SJCRH30 (cell line): ENCODE results near the gene FSTL5. TPM values are rescaled to one million over a fixed set of nuclear protein-coding genes. Genes with fewer than 3 reads are reported as not detected.

ENCODE experiments used
- DNase-seq, 2 experiments: peaks; one replicate each; pipeline ENCODE4 v3.0.0-alpha.2; 2015 to 2020
- H3K27ac ChIP-seq: fragments of 250-450 bp; sonication (Bioruptor Pico); 2 replicates; pipeline ENCODE4 v1.5.1; 2020; ENCODE audit warnings: mild to moderate bottlenecking, moderate library complexity
- H3K27me3 ChIP-seq: fragments of 250-450 bp; sonication (Bioruptor Pico); 2 replicates; pipeline ENCODE4 v1.5.1; 2020; ENCODE audit warnings: mild to moderate bottlenecking, moderate library complexity
- H3K36me3 ChIP-seq: fragments of 250-450 bp; sonication (Bioruptor Pico); 2 replicates; pipeline ENCODE4 v1.5.1; 2020; ENCODE audit warnings: mild to moderate bottlenecking, moderate library complexity
- H3K4me1 ChIP-seq: fragments of 250-450 bp; sonication (Bioruptor Pico); 2 replicates; pipeline ENCODE4 v1.5.1; 2020; ENCODE audit warnings: mild to moderate bottlenecking, moderate library complexity
- H3K4me3 ChIP-seq: fragments of 250-450 bp; sonication (Bioruptor Pico); 2 replicates; pipeline ENCODE4 v1.5.1; 2020; ENCODE audit warnings: mild to moderate bottlenecking, moderate library complexity
- H3K9me3 ChIP-seq: fragments of 250-450 bp; sonication (Bioruptor Pico); replicated peaks from 2 replicates; pipeline ENCODE4 v1.5.1; 2020; ENCODE audit warnings: mild to moderate bottlenecking, moderate library complexity
- total RNA-seq: library from RNA; depleted of rRNA; stranded (reverse); fragments of >200 nt; shearing (Covaris generic); gene quantifications from 2 replicates; pipeline ENCODE4 v1.2.3, GENCODE V29; 2014

The FSTL5 gene
- total RNA-seq, 1 experiment from 2014 or later, result 0.02 TPM

DNA sequence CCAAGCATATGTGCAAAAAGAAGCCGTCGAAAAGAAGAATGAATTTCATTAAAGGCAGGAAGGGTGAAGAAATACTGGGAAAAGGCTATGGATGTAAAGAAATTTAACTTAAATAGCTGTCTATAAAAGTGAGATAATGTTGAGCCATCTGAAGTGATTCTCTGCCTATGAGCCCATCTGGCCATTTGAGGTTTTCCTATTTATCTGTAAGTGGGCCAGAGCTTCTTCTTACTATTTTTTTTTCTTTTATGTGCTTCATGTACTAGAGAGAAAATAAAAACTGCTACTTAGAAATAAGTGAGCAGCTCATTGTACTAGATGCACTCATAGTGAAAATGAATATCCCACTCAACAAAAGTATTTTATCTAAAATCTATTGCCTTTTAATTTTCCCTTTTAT lies 725.7 kb downstream of the FSTL5 start:
- no peaks in the 10 kb centered on the region for H3K4me1 ChIP-seq
- no peak overlapping the region for H3K27ac ChIP-seq
- H3K27me3 ChIP-seq, result no peaks in the 10 kb centered on the region
- no peaks in the 10 kb centered on the region for H3K36me3 ChIP-seq
- no peak overlapping the region for H3K4me3 ChIP-seq
- H3K9me3 ChIP-seq, result no peaks in the 10 kb centered on the region
- no peak for DNase-seq

DNA sequence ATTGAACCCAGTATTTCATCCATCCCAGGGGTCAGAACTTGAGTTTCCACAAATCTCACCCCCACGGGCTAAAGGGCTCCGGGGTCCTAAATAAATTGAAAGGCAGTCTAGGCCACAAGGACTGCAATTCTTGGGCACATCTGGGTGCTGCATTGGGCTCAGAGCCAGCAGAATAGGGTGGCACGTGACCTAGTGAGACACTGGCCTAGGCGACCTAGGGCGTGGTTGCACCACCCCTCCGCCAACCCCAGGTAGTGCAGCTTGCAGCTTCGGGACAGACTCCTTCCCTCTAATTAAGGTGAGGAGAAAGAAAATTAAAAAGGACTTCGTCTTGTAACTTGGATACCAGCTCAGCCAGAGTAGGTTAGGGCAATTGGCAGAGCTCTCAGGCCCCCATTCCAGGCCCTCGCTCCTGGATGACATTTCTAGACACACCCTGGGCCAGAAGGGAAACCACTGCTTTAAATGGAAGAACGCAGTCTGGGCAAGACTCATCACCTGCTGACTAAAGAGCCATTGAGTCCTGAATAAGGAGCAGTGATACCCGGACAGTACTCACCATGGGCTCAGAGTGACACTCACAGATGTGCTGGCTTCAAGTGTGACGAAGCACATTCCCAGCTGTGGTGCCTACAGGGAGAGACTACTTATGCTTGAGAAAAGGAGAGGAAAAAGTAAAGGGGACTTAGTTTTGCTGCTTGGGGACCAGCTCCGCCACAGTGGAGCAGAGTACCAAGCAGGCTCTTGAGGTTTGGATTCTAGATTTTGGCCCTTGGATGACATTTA lies 735.4 kb downstream of the FSTL5 start:
- Histone ChIP-seq H3K36me3 (no peaks in the 10 kb centered on the region), H3K9me3 (no peaks in the 10 kb centered on the region), H3K4me1 (peaks cover 6% of the 10 kb centered on the region; the same call in 1 of the 2 replicates), H3K27ac (peak overlapping the region; percentile 51), H3K27me3 (no peaks in the 10 kb centered on the region), H3K4me3 (no peak overlapping the region)
- peak; percentile 53 to 65 for DNase-seq

DNA sequence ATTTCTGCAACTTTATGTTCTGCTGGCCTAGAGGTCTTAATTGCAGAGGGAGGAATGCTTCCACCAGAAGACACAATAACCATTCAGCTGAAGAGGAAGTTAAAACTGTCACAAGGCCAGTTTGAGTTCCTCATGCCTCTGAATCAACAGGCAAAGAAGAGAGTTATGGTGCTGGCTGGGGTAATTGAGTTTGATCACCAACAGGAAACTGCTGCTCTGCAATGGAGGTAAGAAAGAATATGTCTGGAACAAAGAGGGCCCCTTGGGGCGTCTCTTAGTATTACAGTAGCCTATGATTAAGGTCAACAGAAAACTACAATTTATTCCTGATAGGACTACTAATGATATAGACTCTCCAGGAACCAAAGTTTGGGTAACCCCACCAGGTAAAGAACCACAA lies 744.0 kb downstream of the FSTL5 start:
- Histone ChIP-seq H3K36me3 (no peaks in the 10 kb centered on the region), H3K4me3 (no peak overlapping the region)

DNA sequence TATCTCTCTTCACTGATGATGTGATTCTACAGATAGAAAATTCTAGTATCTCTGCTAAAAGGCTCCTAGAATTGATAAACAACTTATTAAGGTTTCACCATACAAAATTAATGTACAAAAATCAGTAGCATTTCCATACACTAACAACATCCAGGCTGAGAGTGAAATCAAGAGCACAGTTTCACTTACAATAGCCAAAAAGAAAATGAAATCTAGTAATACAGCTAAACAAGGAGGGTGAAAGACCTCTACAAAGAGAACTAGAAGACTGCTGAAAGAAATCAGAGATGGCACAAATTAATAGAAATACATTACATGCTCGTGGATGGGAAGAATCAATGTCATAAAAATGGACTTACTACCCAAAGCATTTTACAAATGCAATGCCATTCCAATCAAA lies 751.9 kb downstream of the FSTL5 start:
- Histone ChIP-seq H3K36me3 (no peaks in the 10 kb centered on the region), H3K27ac (no peak overlapping the region), H3K27me3 (no peaks in the 10 kb centered on the region), H3K4me3 (no peak overlapping the region), H3K9me3 (no peaks in the 10 kb centered on the region), H3K4me1 (no peaks in the 10 kb centered on the region)
- DNase-seq, result no peak

More for the DNA sequence above, 744.0 kb downstream of the FSTL5 start:
- no peaks in the 10 kb centered on the region for H3K9me3 ChIP-seq
- H3K27me3 ChIP-seq, result no peaks in the 10 kb centered on the region
- H3K4me1 ChIP-seq, result no peaks in the 10 kb centered on the region
- no peak overlapping the region for H3K27ac ChIP-seq
- DNase-seq, result peak in 1 of 2 experiments; percentile 1

DNA sequence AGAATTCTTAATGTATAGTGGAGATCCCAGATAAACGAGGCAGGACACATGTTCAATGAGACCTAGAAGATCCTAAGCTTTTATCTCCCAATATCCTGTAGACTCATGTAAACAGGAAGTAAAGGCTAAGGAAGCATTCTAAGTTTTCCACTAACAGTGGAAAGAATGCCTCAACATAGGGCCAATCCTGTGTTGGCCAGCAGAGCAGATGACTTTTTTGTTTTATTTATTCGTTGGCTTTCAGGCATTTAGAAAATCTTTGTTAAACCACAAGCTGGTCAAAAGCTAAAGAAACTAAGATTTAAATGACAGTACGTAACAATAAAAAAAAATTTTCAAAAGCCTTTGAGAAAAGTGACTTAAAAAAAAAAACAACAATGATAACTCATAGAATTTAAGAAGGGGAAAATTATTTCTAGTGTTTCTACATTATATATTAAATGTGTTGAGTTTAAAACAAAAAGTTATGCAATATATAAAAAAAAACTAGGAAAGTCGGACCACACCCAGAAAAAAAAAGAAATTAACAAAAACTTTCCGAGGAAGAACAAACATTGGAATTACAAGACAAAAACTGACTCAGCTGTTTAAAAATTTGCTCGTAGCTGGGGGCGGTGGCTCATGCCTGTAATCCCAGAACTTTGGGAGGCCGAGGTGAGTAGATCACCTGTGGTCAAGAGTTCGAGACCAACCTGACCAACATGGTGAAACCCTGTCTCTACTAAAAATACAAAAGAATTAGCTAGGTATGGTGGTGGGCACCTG lies 759.3 kb downstream of the FSTL5 start:
- Histone ChIP-seq H3K27ac (no peak overlapping the region), H3K27me3 (no peaks in the 10 kb centered on the region), H3K9me3 (no peaks in the 10 kb centered on the region), H3K4me3 (no peak overlapping the region), H3K4me1 (no peaks in the 10 kb centered on the region), H3K36me3 (no peaks in the 10 kb centered on the region)
- DNase-seq, result no peak

DNA sequence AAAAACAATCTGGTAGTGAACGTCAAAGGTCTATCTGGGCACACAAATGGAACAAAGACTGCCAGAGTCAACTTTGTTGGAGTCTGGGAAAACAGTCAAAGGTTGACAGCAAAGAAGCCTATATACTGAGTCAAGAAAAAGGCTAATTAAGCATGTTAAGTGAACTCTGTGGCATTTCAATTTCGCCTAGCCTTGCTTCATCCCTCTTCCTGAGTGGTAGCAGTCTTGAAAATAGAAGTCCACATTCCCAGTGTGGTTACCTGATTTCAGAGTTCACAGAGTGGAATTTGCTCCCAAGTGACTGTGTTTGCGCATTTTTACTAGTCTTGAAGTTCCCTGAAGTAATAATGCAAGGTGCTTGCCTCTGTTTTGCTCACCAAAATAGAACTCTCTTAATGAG lies 760.0 kb downstream of the FSTL5 start:
- no peaks in the 10 kb centered on the region for H3K36me3 ChIP-seq
- no peak overlapping the region for H3K27ac ChIP-seq
- no peaks in the 10 kb centered on the region for H3K9me3 ChIP-seq
- no peaks in the 10 kb centered on the region for H3K4me1 ChIP-seq
- DNase-seq, result no peak
- no peaks in the 10 kb centered on the region for H3K27me3 ChIP-seq
- H3K4me3 ChIP-seq, result no peak overlapping the region

DNA sequence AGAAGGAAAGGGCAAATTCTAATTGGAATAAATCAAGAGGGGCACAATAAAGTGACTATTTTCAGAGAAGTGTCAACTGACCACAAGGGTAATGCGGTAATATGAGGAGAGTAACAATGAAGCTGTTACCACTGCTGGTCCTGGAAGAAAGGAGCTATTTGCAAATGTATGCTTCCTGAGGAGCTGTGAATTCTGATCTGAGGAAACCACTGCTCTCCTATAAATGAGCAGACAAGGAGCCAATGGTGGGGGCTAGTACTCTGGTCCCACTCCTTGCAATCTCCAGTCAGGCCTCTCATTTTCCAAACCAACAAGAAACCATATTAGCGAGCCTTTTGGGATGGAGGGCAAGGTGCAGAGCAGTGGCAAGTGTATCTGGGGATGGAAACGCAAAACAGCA lies 770.2 kb downstream of the FSTL5 start:
- Histone ChIP-seq H3K36me3 (no peaks in the 10 kb centered on the region), H3K27me3 (no peaks in the 10 kb centered on the region), H3K9me3 (no peaks in the 10 kb centered on the region), H3K4me1 (no peaks in the 10 kb centered on the region), H3K27ac (no peak overlapping the region), H3K4me3 (no peak overlapping the region)
- DNase-seq, result no peak

DNA sequence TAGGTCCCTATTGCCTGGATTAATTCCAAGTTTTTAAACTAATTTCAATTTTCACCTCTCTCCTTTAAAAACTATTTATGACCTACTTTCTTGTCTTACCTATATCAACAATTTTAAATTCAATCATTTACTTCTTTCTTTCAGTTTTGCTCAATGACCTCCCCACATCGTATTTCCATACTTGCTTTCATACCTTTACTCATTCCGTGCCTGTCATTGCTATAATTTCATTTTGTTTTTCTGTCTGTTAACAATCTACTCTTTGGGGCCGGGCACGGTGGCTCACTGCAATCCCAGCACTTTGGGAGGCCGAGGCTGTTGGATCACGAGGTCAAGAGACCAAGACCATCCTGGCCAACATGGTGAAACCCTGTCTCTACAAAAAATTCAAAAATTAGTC lies 781.1 kb downstream of the FSTL5 start:
- Histone ChIP-seq H3K9me3 (no peaks in the 10 kb centered on the region), H3K27ac (no peak overlapping the region), H3K36me3 (no peaks in the 10 kb centered on the region), H3K4me1 (no peaks in the 10 kb centered on the region), H3K4me3 (no peak overlapping the region), H3K27me3 (no peaks in the 10 kb centered on the region)
- no peak for DNase-seq

DNA sequence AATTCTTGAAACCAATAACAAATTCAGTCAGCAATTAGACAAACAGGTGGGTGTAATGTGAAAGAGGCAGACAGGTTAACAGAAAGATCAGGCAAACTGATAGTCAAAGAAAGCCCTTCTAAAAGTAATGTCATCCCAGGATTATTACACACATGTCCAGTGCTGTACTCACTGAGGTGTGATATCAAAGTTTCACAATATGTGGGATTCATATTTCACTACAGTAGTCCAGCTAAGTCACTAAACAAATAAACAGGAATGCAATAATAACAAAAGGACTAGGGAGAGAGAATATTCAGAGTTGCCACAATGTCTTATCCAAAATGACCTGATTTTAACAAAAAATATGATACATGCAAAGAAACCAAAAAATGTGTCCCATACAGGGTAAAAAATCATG lies 787.5 kb downstream of the FSTL5 start:
- H3K36me3 ChIP-seq, result no peaks in the 10 kb centered on the region
- H3K27ac ChIP-seq, result no peak overlapping the region
- no peak for DNase-seq
- no peaks in the 10 kb centered on the region for H3K4me1 ChIP-seq
- H3K27me3 ChIP-seq, result no peaks in the 10 kb centered on the region
- H3K4me3 ChIP-seq, result no peak overlapping the region
- H3K9me3 ChIP-seq, result no peaks in the 10 kb centered on the region

DNA sequence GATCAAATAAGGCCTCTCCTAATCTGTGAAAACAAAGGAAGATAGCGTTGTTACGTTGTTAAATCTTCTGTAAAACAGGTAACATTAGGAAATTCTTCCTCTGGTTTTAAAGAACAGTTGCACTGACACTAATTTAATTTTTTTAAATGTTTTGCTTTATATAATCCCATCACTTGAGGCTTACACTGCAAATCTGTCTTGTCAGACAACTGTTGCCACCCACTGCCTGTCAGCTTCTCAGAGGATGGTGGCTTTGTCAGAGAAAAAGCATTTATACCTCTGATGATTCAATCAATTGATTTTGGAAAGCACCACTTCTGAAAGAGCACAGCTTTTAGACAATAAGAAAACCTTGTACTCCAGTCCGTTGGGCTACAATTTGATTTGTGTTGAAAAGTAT lies 799.1 kb downstream of the FSTL5 start:
- Histone ChIP-seq H3K4me1 (no peaks in the 10 kb centered on the region), H3K36me3 (no peaks in the 10 kb centered on the region), H3K27me3 (no peaks in the 10 kb centered on the region), H3K4me3 (no peak overlapping the region), H3K27ac (no peak overlapping the region), H3K9me3 (no peaks in the 10 kb centered on the region)
- no peak for DNase-seq

DNA sequence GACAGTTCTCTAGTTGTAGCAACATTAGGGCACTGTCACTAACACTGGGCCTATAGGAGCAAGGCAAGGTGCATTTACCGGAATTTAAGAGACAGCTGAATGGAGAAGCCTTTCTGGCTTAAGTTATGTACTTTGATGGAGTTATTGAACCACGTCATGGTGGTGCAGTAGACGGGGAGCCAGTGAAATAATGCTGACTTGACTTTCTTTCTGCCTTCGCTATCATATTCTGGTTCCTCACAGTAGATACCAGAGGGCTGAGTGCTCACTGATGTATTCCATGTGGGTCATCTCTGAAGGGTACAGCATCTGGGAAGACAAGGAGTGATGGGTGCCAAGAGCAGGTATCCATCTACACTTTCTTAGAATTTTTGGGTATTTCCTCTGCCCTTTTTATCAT lies 802.8 kb downstream of the FSTL5 start:
- no peaks in the 10 kb centered on the region for H3K36me3 ChIP-seq
- no peak overlapping the region for H3K4me3 ChIP-seq
- DNase-seq, result no peak
- H3K27ac ChIP-seq, result no peak overlapping the region
- H3K27me3 ChIP-seq, result no peaks in the 10 kb centered on the region
- H3K4me1 ChIP-seq, result no peaks in the 10 kb centered on the region
- no peaks in the 10 kb centered on the region for H3K9me3 ChIP-seq

DNA sequence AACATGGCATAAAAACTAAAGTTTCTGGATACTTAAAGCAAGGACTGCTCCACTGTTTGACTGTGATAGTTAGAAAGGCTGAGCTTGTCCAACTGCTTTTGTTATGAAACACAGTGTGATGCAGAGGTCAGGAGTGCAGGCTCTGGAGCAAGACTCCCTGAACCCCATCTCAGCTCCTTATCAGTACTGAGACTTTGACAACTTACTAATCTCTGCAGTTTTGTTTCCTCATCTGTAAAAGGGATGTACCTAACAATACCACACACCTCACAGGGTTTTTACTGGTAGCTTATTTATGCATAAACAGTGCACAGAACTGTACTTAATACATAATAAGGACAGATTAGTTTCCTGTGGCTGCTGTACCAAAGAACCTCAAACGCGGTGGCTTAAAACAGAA lies 804.3 kb downstream of the FSTL5 start:
- Histone ChIP-seq H3K36me3 (no peaks in the 10 kb centered on the region), H3K9me3 (no peaks in the 10 kb centered on the region), H3K27me3 (no peaks in the 10 kb centered on the region), H3K27ac (no peak overlapping the region), H3K4me3 (no peak overlapping the region), H3K4me1 (no peaks in the 10 kb centered on the region)
- DNase-seq, result no peak

DNA sequence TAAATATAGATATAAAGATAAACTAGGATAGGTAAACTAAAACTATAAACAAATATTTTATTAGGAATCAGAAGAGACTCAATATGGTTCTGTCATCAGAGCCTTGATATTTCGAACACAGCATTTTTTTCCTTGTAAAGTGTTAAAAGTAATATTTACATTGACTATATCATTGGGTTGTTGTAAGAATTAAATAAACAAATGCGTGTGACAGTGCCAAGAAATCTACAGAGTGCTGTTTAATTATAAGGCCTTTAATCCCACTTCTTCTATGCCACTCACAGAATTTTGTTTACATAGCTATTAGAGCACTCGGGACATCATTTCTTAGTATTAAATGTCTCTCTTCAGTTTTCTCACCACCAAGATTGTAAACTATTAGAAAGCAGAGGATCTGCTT lies 807.4 kb downstream of the FSTL5 start:
- no peaks in the 10 kb centered on the region for H3K27me3 ChIP-seq
- H3K36me3 ChIP-seq, result no peaks in the 10 kb centered on the region
- H3K27ac ChIP-seq, result no peak overlapping the region
- no peak for DNase-seq
- no peaks in the 10 kb centered on the region for H3K9me3 ChIP-seq
- H3K4me1 ChIP-seq, result no peaks in the 10 kb centered on the region
- H3K4me3 ChIP-seq, result no peak overlapping the region

DNA sequence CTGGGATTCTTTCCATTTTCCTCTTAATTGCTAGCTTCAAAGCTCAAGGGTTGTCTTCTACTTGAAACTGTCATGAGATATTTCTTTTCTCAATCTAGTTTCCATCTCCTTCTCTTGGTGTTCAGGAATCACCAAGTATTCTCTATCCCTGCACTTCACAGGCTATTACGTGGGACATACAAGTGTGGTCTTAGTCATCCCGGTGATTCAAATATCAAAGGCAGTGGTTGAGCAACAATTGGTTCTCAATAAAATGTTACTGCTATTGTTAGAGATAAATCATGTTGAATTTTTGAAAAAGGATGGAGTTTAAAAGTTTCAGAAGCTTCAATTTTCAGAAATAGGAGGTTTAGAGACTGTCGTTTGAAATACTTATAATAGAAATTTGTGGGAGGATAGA lies 812.9 kb downstream of the FSTL5 start:
- H3K27ac ChIP-seq, result no peak overlapping the region

DNA sequence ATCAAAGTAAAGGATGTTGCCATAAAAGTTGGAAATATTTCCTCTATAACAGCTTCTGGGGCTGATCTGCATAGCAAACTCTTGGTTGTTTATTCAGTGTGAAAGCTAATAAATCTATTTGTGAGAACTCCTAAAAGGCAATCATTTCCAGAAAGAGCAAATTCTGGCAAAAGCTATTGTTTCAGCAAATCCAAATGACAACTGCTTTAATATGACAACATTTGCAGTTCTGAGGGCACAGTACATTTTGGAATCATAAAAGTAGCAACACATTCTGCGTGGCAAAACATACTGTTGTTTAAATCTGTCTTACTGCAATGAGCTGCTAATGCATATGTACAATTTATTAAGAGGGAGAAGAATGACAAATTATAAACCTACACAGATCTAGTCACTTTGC lies 818.1 kb downstream of the FSTL5 start:
- Histone ChIP-seq H3K36me3 (no peaks in the 10 kb centered on the region), H3K4me3 (no peak overlapping the region), H3K9me3 (no peaks in the 10 kb centered on the region), H3K4me1 (no peaks in the 10 kb centered on the region), H3K27me3 (no peaks in the 10 kb centered on the region), H3K27ac (no peak overlapping the region)
- DNase-seq, result no peak

More for the DNA sequence above, 812.9 kb downstream of the FSTL5 start:
- H3K9me3 ChIP-seq, result no peaks in the 10 kb centered on the region
- H3K36me3 ChIP-seq, result no peaks in the 10 kb centered on the region
- H3K4me3 ChIP-seq, result no peak overlapping the region
- H3K4me1 ChIP-seq, result no peaks in the 10 kb centered on the region
- H3K27me3 ChIP-seq, result no peaks in the 10 kb centered on the region
- no peak for DNase-seq

DNA sequence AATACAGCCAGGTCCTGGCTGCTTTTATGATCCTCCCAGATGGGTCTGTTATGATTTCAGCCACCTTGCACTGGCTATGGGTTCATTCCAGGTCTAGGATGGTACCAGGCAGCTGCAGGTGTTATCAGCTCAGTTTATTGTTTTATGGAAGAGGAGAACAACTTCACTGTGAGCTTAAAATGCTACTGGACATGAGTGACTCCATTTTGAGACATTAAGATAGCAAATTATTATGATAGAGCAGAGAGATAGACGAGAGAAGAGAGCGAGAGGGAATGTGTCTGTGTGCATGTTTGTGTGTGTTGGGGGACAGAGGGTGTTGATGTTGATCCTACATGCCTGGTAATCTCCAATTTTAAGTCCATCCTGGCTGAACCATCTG lies 820.2 kb downstream of the FSTL5 start:
- no peak overlapping the region for H3K4me3 ChIP-seq
- H3K9me3 ChIP-seq, result no peaks in the 10 kb centered on the region
- DNase-seq, result no peak
- H3K27me3 ChIP-seq, result no peaks in the 10 kb centered on the region
- no peaks in the 10 kb centered on the region for H3K4me1 ChIP-seq
- H3K27ac ChIP-seq, result no peak overlapping the region
- no peaks in the 10 kb centered on the region for H3K36me3 ChIP-seq
